Measurements from ENCODE around the gene MAML2.

The MAML2 gene

GRCh38 chr11:96136613-96137298 is 206.2 kb downstream of the MAML2 start:
- no peaks in the 10 kb centered on the region for H3K27me3 ChIP-seq (ENCODE audit: control insufficient read depth in 1 of 2, insufficient read depth in 1 of 2, low read length in 2 of 2)
- peaks cover 16% of the 10 kb centered on the region for H3K79me1 ChIP-seq (replicated peaks; ENCODE audit: low read length, poor library complexity, severe bottlenecking)
- no peak overlapping the region for H3K4ac ChIP-seq (ENCODE audit: low read depth in 1 of 2, low read length in 2 of 2)
- no peaks in the 10 kb centered on the region for H3K4me1 ChIP-seq (ENCODE audit: control insufficient read depth, insufficient read depth, low read depth, low read length)
- H2BK15ac ChIP-seq (ENCODE audit: low read depth, poor library complexity, severe bottlenecking), result no peak overlapping the region
- H2BK12ac ChIP-seq (ENCODE audit: low read length in 2 of 2), result no peak overlapping the region
- H3K14ac ChIP-seq (ENCODE audit: low read length in 2 of 2), result no peak overlapping the region
- H3K4me2 ChIP-seq (ENCODE audit: low read length, poor library complexity, severe bottlenecking), result no peak overlapping the region
- no peak overlapping the region for H3K18ac ChIP-seq (ENCODE audit: low read depth in 1 of 2, low read length in 2 of 2)
- no peak overlapping the region for H3K4me3 ChIP-seq (ENCODE audit: insufficient read depth in 1 of 2, low read depth in 1 of 2, low read length in 2 of 2)
- H2AK5ac ChIP-seq (ENCODE audit: low read length, severe bottlenecking), result no peak overlapping the region
- peak overlapping the region; percentile 39 for H3K9ac ChIP-seq (ENCODE audit: low read length)
- peaks cover 0 to 8% of the 10 kb centered on the region in 2 experiments for H3K36me3 ChIP-seq (ENCODE audit: control insufficient read depth in 1 of 2, insufficient read depth in 2 of 2, low read depth in 1 of 2, low read length in 2 of 2)
- no peak for DNase-seq
- no peak overlapping the region for H2BK120ac ChIP-seq (ENCODE audit: low read depth, low read length)
- no peak overlapping the region for H2AFZ ChIP-seq (ENCODE audit: low read depth, low read length)
- no peak overlapping the region for H4K8ac ChIP-seq (ENCODE audit: low read length)
- 87% methylated on average over 2 of the region's 3 CpGs for WGBS
- H3K27ac ChIP-seq (ENCODE audit: low read length, poor library complexity, severe bottlenecking), result no peak overlapping the region
- H3K23ac ChIP-seq (ENCODE audit: low read length in 2 of 2), result no peak overlapping the region
- no peak overlapping the region for H2BK5ac ChIP-seq (ENCODE audit: low read depth, low read length, poor library complexity, severe bottlenecking)
- no peaks in the 10 kb centered on the region for H3K9me3 ChIP-seq (ENCODE audit: control insufficient read depth, low read length)
- H4K91ac ChIP-seq (ENCODE audit: low read length), result no peak overlapping the region

GRCh38 chr11:96134602-96135001 is 208.4 kb downstream of the MAML2 start:
- Histone ChIP-seq H3K23ac (ENCODE audit: low read length in 2 of 2) (no peak overlapping the region), H2BK12ac (ENCODE audit: low read length in 2 of 2) (no peak overlapping the region), H2BK120ac (ENCODE audit: low read depth, low read length) (no peak overlapping the region), H3K36me3 (ENCODE audit: control insufficient read depth in 1 of 2, insufficient read depth in 2 of 2, low read depth in 1 of 2, low read length in 2 of 2) (peaks cover 0 to 3% of the 10 kb centered on the region in 2 experiments), H3K14ac (ENCODE audit: low read length in 2 of 2) (no peak overlapping the region), H4K91ac (ENCODE audit: low read length) (no peak overlapping the region), H3K27ac (ENCODE audit: low read length, poor library complexity, severe bottlenecking) (no peak overlapping the region), H2BK15ac (ENCODE audit: low read depth, poor library complexity, severe bottlenecking) (no peak overlapping the region), H2BK5ac (ENCODE audit: low read depth, low read length, poor library complexity, severe bottlenecking) (no peak overlapping the region), H3K9ac (ENCODE audit: low read length) (no peak overlapping the region), H3K9me3 (ENCODE audit: control insufficient read depth, low read length) (no peaks in the 10 kb centered on the region), H3K4me2 (ENCODE audit: low read length, poor library complexity, severe bottlenecking) (no peak overlapping the region), H3K27me3 (ENCODE audit: control insufficient read depth in 1 of 2, insufficient read depth in 1 of 2, low read length in 2 of 2) (no peaks in the 10 kb centered on the region), H3K18ac (ENCODE audit: low read depth in 1 of 2, low read length in 2 of 2) (no peak overlapping the region), H2AFZ (ENCODE audit: low read depth, low read length) (no peak overlapping the region), H3K79me1 (replicated peaks; ENCODE audit: low read length, poor library complexity, severe bottlenecking) (peaks cover 15% of the 10 kb centered on the region), H2AK5ac (ENCODE audit: low read length, severe bottlenecking) (no peak overlapping the region), H3K4me1 (ENCODE audit: control insufficient read depth, insufficient read depth, low read depth, low read length) (no peaks in the 10 kb centered on the region), H3K4me3 (ENCODE audit: insufficient read depth in 1 of 2, low read depth in 1 of 2, low read length in 2 of 2) (no peak overlapping the region), H3K4ac (ENCODE audit: low read depth in 1 of 2, low read length in 2 of 2) (no peak overlapping the region), H4K8ac (ENCODE audit: low read length) (no peak overlapping the region)
- DNase-seq, result peak; percentile 89
- 8% methylated on average over 1 of the region's 1 CpG for WGBS

GRCh38 chr11:96132437-96132836 is 210.6 kb downstream of the MAML2 start:
- no peak overlapping the region for H3K4me3 ChIP-seq (ENCODE audit: insufficient read depth in 1 of 2, low read depth in 1 of 2, low read length in 2 of 2)
- DNase-seq, result peak; percentile 41
- no peak overlapping the region for H4K91ac ChIP-seq (ENCODE audit: low read length)
- H2BK5ac ChIP-seq (ENCODE audit: low read depth, low read length, poor library complexity, severe bottlenecking), result no peak overlapping the region
- H3K23ac ChIP-seq (ENCODE audit: low read length in 2 of 2), result no peak overlapping the region
- no peak overlapping the region for H3K9ac ChIP-seq (ENCODE audit: low read length)
- H3K4ac ChIP-seq (ENCODE audit: low read depth in 1 of 2, low read length in 2 of 2), result no peak overlapping the region
- no peak overlapping the region for H3K27ac ChIP-seq (ENCODE audit: low read length, poor library complexity, severe bottlenecking)
- H2BK120ac ChIP-seq (ENCODE audit: low read depth, low read length), result no peak overlapping the region
- H4K8ac ChIP-seq (ENCODE audit: low read length), result no peak overlapping the region
- H3K18ac ChIP-seq (ENCODE audit: low read depth in 1 of 2, low read length in 2 of 2), result no peak overlapping the region
- H3K36me3 ChIP-seq (ENCODE audit: control insufficient read depth in 1 of 2, insufficient read depth in 2 of 2, low read depth in 1 of 2, low read length in 2 of 2), result peaks cover 0 to 3% of the 10 kb centered on the region in 2 experiments
- H3K4me2 ChIP-seq (ENCODE audit: low read length, poor library complexity, severe bottlenecking), result no peak overlapping the region
- no peaks in the 10 kb centered on the region for H3K9me3 ChIP-seq (ENCODE audit: control insufficient read depth, low read length)
- no peaks in the 10 kb centered on the region for H3K27me3 ChIP-seq (ENCODE audit: control insufficient read depth in 1 of 2, insufficient read depth in 1 of 2, low read length in 2 of 2)
- H3K14ac ChIP-seq (ENCODE audit: low read length in 2 of 2), result no peak overlapping the region
- H2BK12ac ChIP-seq (ENCODE audit: low read length in 2 of 2), result no peak overlapping the region
- H2AK5ac ChIP-seq (ENCODE audit: low read length, severe bottlenecking), result no peak overlapping the region
- H2BK15ac ChIP-seq (ENCODE audit: low read depth, poor library complexity, severe bottlenecking), result no peak overlapping the region
- H2AFZ ChIP-seq (ENCODE audit: low read depth, low read length), result no peak overlapping the region
- H3K79me1 ChIP-seq (replicated peaks; ENCODE audit: low read length, poor library complexity, severe bottlenecking), result peaks cover 21% of the 10 kb centered on the region
- no peaks in the 10 kb centered on the region for H3K4me1 ChIP-seq (ENCODE audit: control insufficient read depth, insufficient read depth, low read depth, low read length)
- WGBS, result no CpG with 5 or more reads among the region's 2 CpGs

- H3K9me3 ChIP-seq (ENCODE audit: control insufficient read depth, low read length), result no peaks in the 10 kb centered on the region
- DNase-seq, result no peak
- H3K4me2 ChIP-seq (ENCODE audit: low read length, poor library complexity, severe bottlenecking), result no peak overlapping the region
- no peak overlapping the region for H3K27ac ChIP-seq (ENCODE audit: low read length, poor library complexity, severe bottlenecking)
- no peak overlapping the region for H3K18ac ChIP-seq (ENCODE audit: low read depth in 1 of 2, low read length in 2 of 2)
- peaks cover 0 to 11% of the 10 kb centered on the region in 2 experiments for H3K36me3 ChIP-seq (ENCODE audit: control insufficient read depth in 1 of 2, insufficient read depth in 2 of 2, low read depth in 1 of 2, low read length in 2 of 2)
- H2AK5ac ChIP-seq (ENCODE audit: low read length, severe bottlenecking), result no peak overlapping the region
- H4K8ac ChIP-seq (ENCODE audit: low read length), result no peak overlapping the region
- H4K91ac ChIP-seq (ENCODE audit: low read length), result no peak overlapping the region
- no peak overlapping the region for H3K23ac ChIP-seq (ENCODE audit: low read length in 2 of 2)
- H3K4me3 ChIP-seq (ENCODE audit: insufficient read depth in 1 of 2, low read depth in 1 of 2, low read length in 2 of 2), result no peak overlapping the region
- no peaks in the 10 kb centered on the region for H3K27me3 ChIP-seq (ENCODE audit: control insufficient read depth in 1 of 2, insufficient read depth in 1 of 2, low read length in 2 of 2)
- H3K4me1 ChIP-seq (ENCODE audit: control insufficient read depth, insufficient read depth, low read depth, low read length), result peaks cover 5% of the 10 kb centered on the region
- no peak overlapping the region for H2BK120ac ChIP-seq (ENCODE audit: low read depth, low read length)
- no peak overlapping the region for H2BK5ac ChIP-seq (ENCODE audit: low read depth, low read length, poor library complexity, severe bottlenecking)
- no peak overlapping the region for H3K4ac ChIP-seq (ENCODE audit: low read depth in 1 of 2, low read length in 2 of 2)
- no peak overlapping the region for H3K9ac ChIP-seq (ENCODE audit: low read length)
- no peak overlapping the region for H2BK15ac ChIP-seq (ENCODE audit: low read depth, poor library complexity, severe bottlenecking)
- no CpG with 5 or more reads among the region's 2 CpGs for WGBS
- no peak overlapping the region for H2AFZ ChIP-seq (ENCODE audit: low read depth, low read length)
- no peak overlapping the region for H3K14ac ChIP-seq (ENCODE audit: low read length in 2 of 2)
- H3K79me1 ChIP-seq (replicated peaks; ENCODE audit: low read length, poor library complexity, severe bottlenecking), result peaks cover 32% of the 10 kb centered on the region
- H2BK12ac ChIP-seq (ENCODE audit: low read length in 2 of 2), result no peak overlapping the region
Observed at GRCh38 chr11:96130061-96130620, 212.9 kb downstream of the MAML2 start.

All from mesenchymal stem cell (in vitro differentiated cells and primary cell).